Lower leg skin (tissue), 3 donors: ENCODE measurements around the gene PRCD.

Experiments
- POLR2A ChIP-seq, 2 donors: fragments of 450-650 bp; IDR thresholded peaks; one replicate each; pipeline ENCODE4 v1.6.1; 2016 to 2017; ENCODE audit warnings: antibody characterized with exemption in 2 of 2, mild to moderate bottlenecking in 1 of 2, moderate library complexity in 1 of 2
- TF ChIP-seq, protein P1 (sequence below), 3 donors: fragments of 450-650 bp; IDR thresholded peaks; one replicate each; pipeline ENCODE4 v1.5.1; 2016; ENCODE audit warnings: antibody characterized with exemption in 3 of 3, mild to moderate bottlenecking in 3 of 3, moderate library complexity in 2 of 3

DNA sequence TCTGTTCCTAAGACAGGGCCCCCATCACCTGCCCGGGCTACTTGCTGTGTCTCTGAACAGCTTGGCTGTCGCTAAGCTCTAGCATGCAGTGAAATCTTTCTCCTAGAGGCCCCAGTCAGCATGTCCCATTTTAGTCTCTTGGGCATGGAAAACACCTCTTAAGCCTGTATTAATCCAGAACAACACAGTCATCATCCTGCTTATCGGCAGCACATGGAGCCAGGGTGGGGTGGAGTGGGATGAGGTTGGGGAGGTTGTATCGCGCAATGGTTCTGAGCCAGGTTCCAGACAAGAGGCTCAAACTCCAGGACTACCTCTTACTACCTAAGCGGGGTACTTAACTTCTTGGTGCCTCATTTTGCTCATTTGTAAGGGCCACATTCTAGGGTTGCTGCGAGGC, 38.0 kb downstream of the PRCD start:
- TF ChIP-seq POLR2A (IDR thresholded peaks at IDR 0.05) = no peak
- TF ChIP-seq, protein P1, sequence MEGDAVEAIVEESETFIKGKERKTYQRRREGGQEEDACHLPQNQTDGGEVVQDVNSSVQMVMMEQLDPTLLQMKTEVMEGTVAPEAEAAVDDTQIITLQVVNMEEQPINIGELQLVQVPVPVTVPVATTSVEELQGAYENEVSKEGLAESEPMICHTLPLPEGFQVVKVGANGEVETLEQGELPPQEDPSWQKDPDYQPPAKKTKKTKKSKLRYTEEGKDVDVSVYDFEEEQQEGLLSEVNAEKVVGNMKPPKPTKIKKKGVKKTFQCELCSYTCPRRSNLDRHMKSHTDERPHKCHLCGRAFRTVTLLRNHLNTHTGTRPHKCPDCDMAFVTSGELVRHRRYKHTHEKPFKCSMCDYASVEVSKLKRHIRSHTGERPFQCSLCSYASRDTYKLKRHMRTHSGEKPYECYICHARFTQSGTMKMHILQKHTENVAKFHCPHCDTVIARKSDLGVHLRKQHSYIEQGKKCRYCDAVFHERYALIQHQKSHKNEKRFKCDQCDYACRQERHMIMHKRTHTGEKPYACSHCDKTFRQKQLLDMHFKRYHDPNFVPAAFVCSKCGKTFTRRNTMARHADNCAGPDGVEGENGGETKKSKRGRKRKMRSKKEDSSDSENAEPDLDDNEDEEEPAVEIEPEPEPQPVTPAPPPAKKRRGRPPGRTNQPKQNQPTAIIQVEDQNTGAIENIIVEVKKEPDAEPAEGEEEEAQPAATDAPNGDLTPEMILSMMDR (IDR thresholded peaks at IDR 0.05) = no peak
